ENCODE measurements around the gene FARSA.

DNA sequence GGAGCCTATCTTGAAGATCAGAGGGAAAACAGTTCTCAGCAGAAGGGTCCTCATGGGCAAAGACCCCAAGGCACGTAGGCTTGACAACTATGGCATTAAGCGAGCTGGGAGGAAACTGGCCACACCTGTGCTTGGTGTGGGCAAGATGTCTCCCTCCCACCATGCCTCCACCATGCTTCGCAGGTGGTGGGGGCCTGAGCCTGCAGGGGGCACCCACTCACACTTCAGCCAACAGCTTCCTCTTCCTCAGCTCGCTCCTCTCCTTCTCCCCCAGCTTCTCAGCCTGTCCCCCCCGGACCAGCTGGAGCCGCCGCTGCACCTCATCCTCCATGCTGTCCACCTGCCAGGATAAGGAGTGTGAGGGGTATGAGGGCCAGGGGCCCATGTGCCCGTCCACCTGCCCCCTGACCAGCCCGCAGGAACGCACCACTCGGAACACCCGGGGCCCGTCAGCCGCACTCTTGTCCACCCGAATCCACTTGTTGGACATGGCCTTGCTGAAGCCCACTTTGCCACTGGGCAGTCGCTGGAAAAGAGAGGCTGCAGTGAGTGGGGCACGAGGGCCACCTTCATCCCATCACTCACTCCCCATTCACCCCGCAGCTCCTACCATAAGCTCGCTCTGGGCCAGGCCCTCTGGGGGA is 3.4 kb downstream of the FARSA start:
- TF ChIP-seq POLR2A (IDR thresholded peaks at IDR 0.05) (no peak), CTCF (IDR thresholded peaks at IDR 0.05) (no peak), POLR2AphosphoS5 (IDR thresholded peaks at IDR 0.05; ENCODE audit: insufficient read depth in 1 of 2, low read depth in 1 of 2) (no peak)
